AG04449 (cell line): ENCODE measurements around the gene BRD7.

ENCODE experiments used
- CTCF ChIA-PET: fragments of 350-600 bp; formaldehyde crosslinking; extraction: SDS; loops from one replicate; lab custom pipeline; 2021; ENCODE audit warnings: antibody characterized with exemption; lab: Yijun Ruan, JAX
- POLR2A ChIA-PET: fragments of 400-600, 350-600 bp; formaldehyde crosslinking; extraction: SDS; loops from one replicate; lab custom pipeline; 2020; ENCODE audit warnings: antibody characterized with exemption, inconsistent platforms; lab: Yijun Ruan, JAX
- DNase-seq: peaks from one replicate; pipeline ENCODE4 v3.0.0-alpha.2; 2010; ENCODE audit warnings: low read depth, low spot score
- H3K4me3 ChIP-seq: 2 replicates; pipeline ENCODE4 v1.5.1; 2011; ENCODE audit warnings: low read depth, mild to moderate bottlenecking, control low read depth, low read length
- CTCF ChIP-seq: IDR thresholded peaks from one replicate; pipeline ENCODE4 v1.5.1; 2011; ENCODE audit warnings: mild to moderate bottlenecking, moderate library complexity, low read length, control low read depth, inconsistent platforms; ENCODE audit not compliant: insufficient read depth; ENCODE audit errors: missing control alignments

BRD7 gene

GRCh38 chr16:50368410-50369132 is at the start of gene BRD7:
Gene BRD7, minus strand, starts transcription at chr16:50368988. Its CDS starts 214 bp downstream, at chr16:50368774.
- ChIA-PET CTCF (interaction anchor here (1.2 to 6.5 kb wide), 8 partner anchors 9 to 344 kb away, joined by 4 to 86 read pairs (median 8); partner anchors contain the start of gene CNEP1R1), POLR2A (no interaction called here)
- H3K4me3 ChIP-seq: peak within 1 kb of the TSS; percentile 62

GRCh38 chr16:50416388-50416787 is 47.6 kb upstream of the BRD7 start:
- POLR2A ChIA-PET: no interaction called here
- CTCF ChIA-PET: no interaction called here

More at GRCh38 chr16:50368410-50369132, at the start of gene BRD7:
- TF ChIP-seq CTCF: peak; percentile 54
- DNase-seq: no peak

GRCh38 chr16:50414152-50414551 is 45.4 kb upstream of the BRD7 start:
- H3K4me3 ChIP-seq: no peak overlapping the region
- DNase-seq: no peak
- TF ChIP-seq CTCF: no peak
- CTCF ChIA-PET: no interaction called here
- POLR2A ChIA-PET: no interaction called here

More at GRCh38 chr16:50416388-50416787, 47.6 kb upstream of the BRD7 start:
- DNase-seq: no peak
- H3K4me3 ChIP-seq: no peak overlapping the region
- no peak for TF ChIP-seq CTCF

- ChIA-PET CTCF (interaction anchor here (1.7 kb wide), 1 partner anchor 254 kb away, joined by 5 read pairs; no protein-coding TSS in a partner anchor), POLR2A (no interaction called here)
- no peak for DNase-seq
- no peak for TF ChIP-seq CTCF
- no peak overlapping the region for H3K4me3 ChIP-seq
Observed at GRCh38 chr16:50411034-50411433, 42.2 kb upstream of the BRD7 start.

GRCh38 chr16:50408001-50408561 is 39.3 kb upstream of the BRD7 start:
- CTCF ChIA-PET: no interaction called here
- H3K4me3 ChIP-seq: no peak overlapping the region
- no peak for DNase-seq
- no peak for TF ChIP-seq CTCF
- POLR2A ChIA-PET: no interaction called here

- POLR2A ChIA-PET: no interaction called here
- no peak for DNase-seq
- CTCF ChIA-PET: no interaction called here
- TF ChIP-seq CTCF: no peak
- H3K4me3 ChIP-seq: no peak overlapping the region
Observed at GRCh38 chr16:50407351-50407750, 38.6 kb upstream of the BRD7 start.
